CD4-positive, alpha-beta T cell treated with Interferon gamma for 1 hour (primary cell): ENCODE measurements around the gene MMP25.

ENCODE experiments used
- DNase-seq: peaks from one replicate; pipeline ENCODE4 v3.0.0-alpha.2; 2020

Gene MMP25

GRCh38 chr16:3017794-3018506 lies 28.4 kb upstream of the MMP25 start, which contains the start of gene CLDN6:
Gene CLDN6, minus strand, starts transcription at chr16:3018183. Its CDS starts 2,162 bp downstream, at chr16:3016021.
- peak; percentile 9 for DNase-seq

- no peak for DNase-seq
These were observed 26.6 kb upstream of the MMP25 start for GRCh38 chr16:3019594-3020246.

GRCh38 chr16:3020247-3020603 lies 26.1 kb upstream of the MMP25 start, which contains the start of gene TNFRSF12A:
Gene TNFRSF12A, plus strand, starts transcription at chr16:3020368. Its CDS starts 30 bp downstream, at chr16:3020398.
- DNase-seq = peak; percentile 72

- peak; percentile 56 for DNase-seq
These were observed 25.5 kb upstream of the MMP25 start for GRCh38 chr16:3020604-3021448.

- peak; percentile 62 for DNase-seq
These were observed 24.7 kb upstream of the MMP25 start for GRCh38 chr16:3021449-3022207.

GRCh38 chr16:3022208-3022683 lies 24.1 kb upstream of the MMP25 start:
- peak; percentile 67 for DNase-seq

DNA sequence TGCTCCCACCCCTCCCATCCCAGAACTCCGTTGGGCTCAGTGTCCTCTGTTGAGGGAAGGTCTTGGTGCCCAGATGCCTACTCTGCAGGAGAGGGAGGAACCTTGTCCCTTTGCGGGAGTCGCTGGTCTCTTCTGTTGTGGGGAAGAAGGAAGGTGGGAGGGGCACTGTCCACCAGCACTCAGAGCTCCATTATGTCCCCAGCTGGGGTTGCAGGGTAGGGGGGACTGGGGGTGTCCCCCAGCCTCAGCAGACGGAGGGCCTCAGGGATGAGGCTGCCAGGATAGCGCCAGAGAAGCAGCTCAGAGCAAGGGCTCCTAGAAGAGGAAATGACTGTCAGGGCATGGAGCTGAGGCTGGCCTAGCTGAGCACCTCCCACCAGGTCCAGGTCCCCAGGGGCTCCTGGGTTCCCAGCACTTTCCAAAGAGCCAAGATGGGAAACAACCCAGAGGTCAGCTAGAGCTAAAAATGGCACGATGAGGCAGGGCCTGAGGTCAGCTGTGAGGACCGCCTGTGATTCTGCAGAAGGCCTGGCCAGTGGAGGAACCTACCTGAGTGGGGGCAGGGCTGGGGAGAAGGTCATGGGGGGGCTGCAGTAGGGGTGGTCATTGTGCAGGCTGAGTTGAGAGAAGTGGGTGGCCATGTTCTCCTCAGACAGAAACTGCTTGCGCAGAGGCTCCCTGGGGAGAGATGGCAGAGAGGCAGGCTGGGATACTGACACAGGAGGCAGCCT lies 23.5 kb upstream of the MMP25 start:
- DNase-seq = no peak

- DNase-seq = no peak
These were observed 23.0 kb upstream of the MMP25 start for GRCh38 chr16:3023415-3023668.

GRCh38 chr16:3023669-3024478 lies 22.5 kb upstream of the MMP25 start, which contains the start of the genes HCFC1R1 and THOC6:
Gene HCFC1R1, minus strand, starts transcription at chr16:3023942. Its CDS starts 1 bp downstream, at chr16:3023941.
Gene THOC6, plus strand, starts transcription at chr16:3024035. Its CDS starts 292 bp downstream, at chr16:3024327.
- DNase-seq = peak; percentile 96

GRCh38 chr16:3025032-3026002 lies 21.0 kb upstream of the MMP25 start:
- no peak for DNase-seq

- no peak for DNase-seq
These were observed 20.4 kb upstream of the MMP25 start for GRCh38 chr16:3026003-3026378.

DNA sequence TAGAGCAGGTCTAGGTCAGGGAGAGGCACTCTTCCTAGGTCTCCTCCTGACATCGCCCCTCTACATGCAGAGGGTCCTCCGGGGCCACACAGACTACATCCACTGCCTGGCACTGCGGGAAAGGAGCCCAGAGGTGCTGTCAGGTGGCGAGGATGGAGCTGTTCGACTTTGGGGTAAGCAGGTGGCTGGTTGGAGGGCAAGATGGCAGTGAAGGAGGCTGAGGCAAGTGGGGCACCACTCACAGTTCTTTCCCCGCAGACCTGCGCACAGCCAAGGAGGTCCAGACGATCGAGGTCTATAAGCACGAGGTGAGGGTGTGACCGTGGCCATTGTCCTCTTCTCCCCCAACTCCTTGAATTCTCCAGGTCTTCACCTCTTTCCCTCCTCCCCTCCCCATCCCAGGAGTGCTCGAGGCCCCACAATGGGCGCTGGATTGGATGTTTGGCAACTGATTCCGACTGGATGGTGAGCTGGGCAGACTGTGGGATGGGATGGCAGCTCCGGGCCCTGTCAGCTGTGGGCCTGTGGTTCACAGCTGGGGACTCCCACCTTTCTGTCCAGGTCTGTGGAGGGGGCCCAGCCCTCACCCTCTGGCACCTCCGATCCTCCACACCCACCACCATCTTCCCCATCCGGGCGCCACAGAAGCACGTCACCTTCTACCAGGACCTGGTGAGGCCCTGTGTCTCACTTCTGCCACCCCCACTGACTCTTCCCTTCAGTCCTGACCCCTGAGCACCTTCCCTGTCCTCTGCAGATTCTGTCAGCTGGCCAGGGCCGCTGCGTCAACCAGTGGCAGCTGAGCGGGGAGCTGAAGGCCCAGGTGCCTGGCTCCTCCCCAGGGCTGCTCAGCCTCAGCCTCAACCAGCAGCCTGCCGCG lies 19.5 kb upstream of the MMP25 start:
- no peak for DNase-seq

GRCh38 chr16:3027489-3027795 lies 18.9 kb upstream of the MMP25 start:
- DNase-seq = no peak

GRCh38 chr16:3027983-3028715 lies 18.2 kb upstream of the MMP25 start:
- peak; percentile 84 for DNase-seq

DNA sequence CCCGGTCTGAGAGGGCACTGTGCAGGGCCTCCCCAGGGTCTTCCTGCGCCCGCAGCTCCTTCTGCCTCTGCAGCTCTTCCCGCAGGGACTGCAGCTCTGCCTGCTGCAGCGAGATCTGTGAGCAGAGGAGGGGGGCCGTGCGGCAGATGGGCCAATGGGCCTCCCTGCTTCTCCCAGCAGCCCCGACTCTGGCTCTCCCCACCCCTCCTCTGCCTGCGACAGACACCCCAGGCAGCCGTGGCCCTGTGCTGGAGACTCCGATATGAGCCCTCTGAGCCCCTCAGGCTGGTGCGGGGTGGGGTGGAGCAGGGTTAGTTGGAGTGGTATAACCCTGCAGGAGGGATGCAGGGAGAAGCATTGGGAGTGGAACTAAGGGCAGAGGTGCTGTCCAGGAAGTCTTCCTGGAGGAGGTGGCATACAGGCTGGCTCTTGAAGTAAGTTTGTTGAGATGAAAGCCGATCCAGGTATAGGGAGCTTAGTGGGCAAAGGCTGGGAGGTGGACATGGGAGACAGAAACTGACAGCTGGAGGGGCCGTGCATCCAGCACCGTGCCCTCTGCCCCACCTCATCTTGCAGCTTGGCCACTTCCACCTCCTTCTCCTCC lies 17.5 kb upstream of the MMP25 start:
- DNase-seq = no peak

- DNase-seq = no peak
These were observed 16.7 kb upstream of the MMP25 start for GRCh38 chr16:3029491-3030221.
